SK-N-SH (cell line): Measurements from ENCODE around the gene RHOU.

Experiments
- CHD2 ChIP-seq: fragments of 150-350 bp; IDR thresholded peaks from 2 replicates; pipeline ENCODE4 v1.6.1; 2018; ENCODE audit warnings: low read length; ENCODE audit not compliant: partially characterized antibody
- CTCF ChIP-seq: fragments of 200-600 bp; sonication (generic); IDR thresholded peaks from 2 replicates; pipeline ENCODE4 v1.6.1; 2017; ENCODE audit warnings: antibody characterized with exemption, mild to moderate bottlenecking, moderate library complexity
- EP300 ChIP-seq, 2 experiments: IDR thresholded peaks; 2 replicates each; pipeline versions ENCODE4 v1.4.0 to v1.6.1; 2012; ENCODE audit warnings: borderline replicate concordance in 1 of 2, low read depth in 1 of 2, low read length in 1 of 2
- EZH2phosphoT487 ChIP-seq: fragments of 200-600 bp; sonication (generic); IDR thresholded peaks from 2 replicates; pipeline ENCODE4 v1.6.1; 2017; ENCODE audit warnings: low read depth, mixed run types, mild to moderate bottlenecking, antibody characterized with exemption, moderate library complexity, borderline replicate concordance
- FOSL2 ChIP-seq: IDR thresholded peaks from 2 replicates; pipeline ENCODE4 v1.4.0; 2012; ENCODE audit warnings: low read depth, mild to moderate bottlenecking, moderate library complexity, borderline replicate concordance
- FOXJ3 ChIP-seq: sonication (generic); formaldehyde crosslinking; IDR thresholded peaks from 2 replicates; pipeline ENCODE4 v1.5.1; 2020; ENCODE audit warnings: mild to moderate bottlenecking, missing genetic modification reagents
- GATA2 ChIP-seq: sonication (generic); formaldehyde crosslinking; IDR thresholded peaks from 2 replicates; pipeline ENCODE4 v1.5.0; 2020; ENCODE audit warnings: mild to moderate bottlenecking, missing genetic modification reagents
- MAX ChIP-seq: IDR thresholded peaks from 2 replicates; pipeline ENCODE4 v1.4.0; 2012; ENCODE audit warnings: low read depth
- MXI1 ChIP-seq: IDR thresholded peaks from 2 replicates; pipeline ENCODE4 v1.6.1; 2012; ENCODE audit warnings: mild to moderate bottlenecking, low read depth, low read length, improper control_type of control experiment
- RXRA ChIP-seq: IDR thresholded peaks from 2 replicates; pipeline ENCODE4 v1.4.0; 2012; ENCODE audit warnings: low read depth, mild to moderate bottlenecking, borderline replicate concordance
- YY1 ChIP-seq: IDR thresholded peaks from 2 replicates; pipeline ENCODE4 v1.4.0; 2012; ENCODE audit warnings: low read depth, mild to moderate bottlenecking
- TF ChIP-seq, protein P1 (sequence below): IDR thresholded peaks from 2 replicates; pipeline ENCODE4 v1.6.1; 2012; ENCODE audit warnings: mild to moderate bottlenecking, low read depth, low read length, moderate library complexity

DNA sequence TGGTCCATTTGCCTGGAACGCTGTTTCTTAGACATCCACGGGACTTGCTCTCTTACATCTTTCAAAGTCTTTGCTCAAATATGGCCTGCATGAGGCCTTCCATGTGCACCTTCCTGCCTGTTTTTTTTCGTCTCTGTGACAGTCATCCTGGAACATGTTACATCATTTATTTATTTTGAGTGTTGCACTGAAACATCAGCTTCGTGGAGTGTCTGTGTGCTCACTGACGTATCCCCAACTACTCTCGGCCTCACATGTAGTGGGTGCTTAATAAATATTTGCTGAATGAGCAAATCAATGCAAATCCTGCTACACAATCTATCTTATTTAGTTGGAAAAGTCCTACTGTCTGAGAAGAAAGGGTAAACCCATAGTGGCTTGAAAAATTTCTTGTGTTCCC lies 11.4 kb upstream of the RHOU start:
- TF ChIP-seq CHD2 (no peak), CTCF (no peak), FOXJ3 (CRISPR knock-in tag) (no peak), GATA2 (CRISPR knock-in tag) (no peak), FOSL2 (no peak), MAX (no peak), EZH2phosphoT487 (no peak), EP300 (IDR thresholded peaks at IDR 0.05; ENCODE audit: borderline replicate concordance in 1 of 2, low read depth in 1 of 2, low read length in 1 of 2) (no peak), MXI1 (no peak), YY1 (no peak), RXRA (no peak)
- TF ChIP-seq, protein P1, sequence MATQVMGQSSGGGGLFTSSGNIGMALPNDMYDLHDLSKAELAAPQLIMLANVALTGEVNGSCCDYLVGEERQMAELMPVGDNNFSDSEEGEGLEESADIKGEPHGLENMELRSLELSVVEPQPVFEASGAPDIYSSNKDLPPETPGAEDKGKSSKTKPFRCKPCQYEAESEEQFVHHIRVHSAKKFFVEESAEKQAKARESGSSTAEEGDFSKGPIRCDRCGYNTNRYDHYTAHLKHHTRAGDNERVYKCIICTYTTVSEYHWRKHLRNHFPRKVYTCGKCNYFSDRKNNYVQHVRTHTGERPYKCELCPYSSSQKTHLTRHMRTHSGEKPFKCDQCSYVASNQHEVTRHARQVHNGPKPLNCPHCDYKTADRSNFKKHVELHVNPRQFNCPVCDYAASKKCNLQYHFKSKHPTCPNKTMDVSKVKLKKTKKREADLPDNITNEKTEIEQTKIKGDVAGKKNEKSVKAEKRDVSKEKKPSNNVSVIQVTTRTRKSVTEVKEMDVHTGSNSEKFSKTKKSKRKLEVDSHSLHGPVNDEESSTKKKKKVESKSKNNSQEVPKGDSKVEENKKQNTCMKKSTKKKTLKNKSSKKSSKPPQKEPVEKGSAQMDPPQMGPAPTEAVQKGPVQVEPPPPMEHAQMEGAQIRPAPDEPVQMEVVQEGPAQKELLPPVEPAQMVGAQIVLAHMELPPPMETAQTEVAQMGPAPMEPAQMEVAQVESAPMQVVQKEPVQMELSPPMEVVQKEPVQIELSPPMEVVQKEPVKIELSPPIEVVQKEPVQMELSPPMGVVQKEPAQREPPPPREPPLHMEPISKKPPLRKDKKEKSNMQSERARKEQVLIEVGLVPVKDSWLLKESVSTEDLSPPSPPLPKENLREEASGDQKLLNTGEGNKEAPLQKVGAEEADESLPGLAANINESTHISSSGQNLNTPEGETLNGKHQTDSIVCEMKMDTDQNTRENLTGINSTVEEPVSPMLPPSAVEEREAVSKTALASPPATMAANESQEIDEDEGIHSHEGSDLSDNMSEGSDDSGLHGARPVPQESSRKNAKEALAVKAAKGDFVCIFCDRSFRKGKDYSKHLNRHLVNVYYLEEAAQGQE = no peak
